HCT116 (cell line): ENCODE data around the gene TUBB4A. TPM values are rescaled to one million over a fixed set of nuclear protein-coding genes. Genes with fewer than 3 reads are reported as not detected.

Source experiments
- ATAC-seq: fragments of 200-7000 bp; cut with Tn5 transposase; 2 replicates; pipeline ENCODE4 v1.9.1; 2020; ENCODE audit warnings: mild to moderate bottlenecking, moderate library complexity
- BruUV-seq: library from RNA; stranded (reverse); fragments of 400-500 nt; replicated peaks from 2 replicates; lab custom pipeline; 2021; lab: Mats Ljungman, UMichigan
- CTCF ChIA-PET: fragments of 300-600 bp; sonication (Branson Sonifier 250); formaldehyde crosslinking; loops from one replicate; lab custom pipeline; 2021; ENCODE audit warnings: antibody characterized with exemption; lab: Charles Lee
- POLR2A ChIA-PET: fragments of 300-600, 350-600 bp; sonication (Branson Sonifier 250); formaldehyde crosslinking; loops from one replicate; lab custom pipeline; 2021; ENCODE audit warnings: antibody characterized with exemption; lab: Charles Lee
- RAD21 ChIA-PET, 2 experiments: fragments of 300-600 bp; sonication (Branson Sonifier 250); formaldehyde crosslinking; loops; one replicate each; lab custom pipeline; 2023; ENCODE audit warnings: low total read pairs in 2 of 2; ENCODE audit not compliant: uncharacterized antibody in 2 of 2, unreplicated experiment in 2 of 2, low non-redundant PET in 1 of 2; lab: Charles Lee
- DNase-seq: peaks from one replicate; pipeline ENCODE4 v3.0.0-alpha.2; 2010; ENCODE audit warnings: low read depth, low spot score
- H2AFZ ChIP-seq: fragments of 200-600 bp; shearing (Covaris generic), sonication (generic); 2 replicates; pipeline ENCODE4 v1.6.1; 2017; ENCODE audit warnings: low read depth, mixed run types, mixed read lengths, antibody characterized with exemption, low read length; ENCODE audit not compliant: poor library complexity, severe bottlenecking
- H3K27ac ChIP-seq: 2 replicates; pipeline ENCODE4 v1.5.1; 2012; ENCODE audit warnings: low read depth, low read length
- H3K27me3 ChIP-seq: fragments of 200-600 bp; sonication (generic); 2 replicates; pipeline ENCODE4 v1.6.1; 2016; ENCODE audit warnings: mixed run types, low read length, mixed read lengths; ENCODE audit not compliant: insufficient read depth
- H3K36me3 ChIP-seq, 2 experiments: fragments of 200-500 bp in 1 of 2; fragments of 200-600 bp in 1 of 2; sonication (Bioruptor generic) in 1 of 2; sonication (generic) in 1 of 2; 2 replicates each; pipeline versions ENCODE4 v1.5.1 to v1.6.1; 2014 to 2016; ENCODE audit warnings: low read length in 2 of 2, inconsistent platforms in 1 of 2, mixed read lengths in 1 of 2, mixed run types in 1 of 2; ENCODE audit not compliant: insufficient read depth in 2 of 2, control insufficient read depth in 1 of 2
- H3K4me1 ChIP-seq, 2 experiments: fragments of 200-600 bp in 1 of 2; sonication (generic) in 1 of 2; 2 replicates each; pipeline versions ENCODE4 v1.5.1 to v1.6.1; 2012 to 2017; ENCODE audit warnings: low read length in 2 of 2, inconsistent platforms in 1 of 2, mild to moderate bottlenecking in 1 of 2, mixed read lengths in 1 of 2, mixed run types in 1 of 2, moderate library complexity in 1 of 2; ENCODE audit not compliant: insufficient read depth in 2 of 2, control insufficient read depth in 1 of 2
- H3K4me2 ChIP-seq: fragments of 200-600 bp; sonication (generic); 2 replicates; pipeline ENCODE4 v1.6.1; 2017; ENCODE audit warnings: mixed run types, low read length, mixed read lengths
- H3K4me3 ChIP-seq, 2 experiments: fragments of 200-600 bp in 1 of 2; sonication (generic) in 1 of 2; replicated peaks in 1 of 2; 2 replicates each; pipeline ENCODE4 v1.5.1; 2011 to 2016; ENCODE audit warnings: low read length in 2 of 2, control low read depth in 1 of 2, low read depth in 1 of 2, mild to moderate bottlenecking in 1 of 2, mixed read lengths in 1 of 2, mixed run types in 1 of 2
- H3K79me2 ChIP-seq: fragments of 200-600 bp; sonication (generic); 2 replicates; pipeline ENCODE4 v1.6.1; 2017; ENCODE audit warnings: mild to moderate bottlenecking, mixed run types, low read length, moderate library complexity, mixed read lengths; ENCODE audit not compliant: insufficient read depth
- H3K9ac ChIP-seq: fragments of 200-600 bp; sonication (generic); 2 replicates; pipeline ENCODE4 v1.6.1; 2016; ENCODE audit warnings: low read length, mixed read lengths
- H3K9me2 ChIP-seq: fragments of 200-600 bp; sonication (generic), shearing (Covaris generic); 2 replicates; pipeline ENCODE4 v1.6.1; 2017; ENCODE audit warnings: mixed run types, mild to moderate bottlenecking, moderate library complexity; ENCODE audit not compliant: insufficient read depth
- H3K9me3 ChIP-seq, 2 experiments: fragments of 200-500 bp in 1 of 2; fragments of 200-600 bp in 1 of 2; sonication (Bioruptor generic) in 1 of 2; sonication (generic) in 1 of 2; 2 replicates each; pipeline ENCODE4 v1.6.1; 2014 to 2017; ENCODE audit warnings: low read length in 2 of 2, mixed read lengths in 2 of 2, inconsistent platforms in 1 of 2, low read depth in 1 of 2, mild to moderate bottlenecking in 1 of 2, mixed run types in 1 of 2, moderate library complexity in 1 of 2; ENCODE audit not compliant: control insufficient read depth in 1 of 2, insufficient read depth in 1 of 2
- H4K20me1 ChIP-seq: fragments of 200-600 bp; sonication (generic), shearing (Covaris generic); 2 replicates; pipeline ENCODE4 v1.6.1; 2017; ENCODE audit warnings: mixed run types, mild to moderate bottlenecking, moderate library complexity; ENCODE audit not compliant: insufficient read depth
- CBX3 ChIP-seq: IDR thresholded peaks from 2 replicates; pipeline ENCODE4 v1.6.1; 2012; ENCODE audit warnings: low read depth
- EZH2 ChIP-seq: fragments of 200-600 bp; sonication (generic); IDR thresholded peaks from 2 replicates; pipeline ENCODE4 v1.6.1; 2017; ENCODE audit warnings: antibody characterized with exemption, mixed run types
- JUND ChIP-seq: IDR thresholded peaks from 2 replicates; pipeline ENCODE4 v1.6.1; 2012
- POLR2AphosphoS5 ChIP-seq: IDR thresholded peaks from 2 replicates; pipeline ENCODE4 v1.6.1; 2011; ENCODE audit warnings: mild to moderate bottlenecking, low read depth, low read length, moderate library complexity
- SP1 ChIP-seq: IDR thresholded peaks from 2 replicates; pipeline ENCODE4 v1.6.1; 2012; ENCODE audit warnings: low read depth
- SRF ChIP-seq: IDR thresholded peaks from 2 replicates; pipeline ENCODE4 v1.6.1; 2012; ENCODE audit warnings: low read depth
- YY1 ChIP-seq: IDR thresholded peaks from 2 replicates; pipeline ENCODE4 v1.6.1; 2011; ENCODE audit warnings: low read length, low read depth, moderate library complexity, mild to moderate bottlenecking; ENCODE audit not compliant: insufficient replicate concordance; ENCODE audit errors: extremely low read depth
- ZFX ChIP-seq: fragments of 450-650 bp; IDR thresholded peaks from 2 replicates; pipeline ENCODE4 v1.6.1; 2017
- intact Hi-C: fragments of 100-400 bp; cut with micrococcal nuclease; formaldehyde crosslinking; loops from 2 replicates; pipeline ENCODE4 v1.10.0; 2022
- total RNA-seq: library from RNA; stranded (reverse); gene quantifications from one replicate; pipeline ENCODE4 v1.2.1, GENCODE V29; 2021; ENCODE audit not compliant: unreplicated experiment
- TF ChIP-seq, protein P1 (sequence below): IDR thresholded peaks from 2 replicates; pipeline ENCODE4 v1.6.1; 2012; ENCODE audit warnings: low read depth
- TF ChIP-seq, protein P2 (sequence below): IDR thresholded peaks from 2 replicates; pipeline ENCODE4 v1.6.1; 2012

Gene TUBB4A
- total RNA-seq, 1 experiment from 2014 or later = 32.5 TPM

DNA sequence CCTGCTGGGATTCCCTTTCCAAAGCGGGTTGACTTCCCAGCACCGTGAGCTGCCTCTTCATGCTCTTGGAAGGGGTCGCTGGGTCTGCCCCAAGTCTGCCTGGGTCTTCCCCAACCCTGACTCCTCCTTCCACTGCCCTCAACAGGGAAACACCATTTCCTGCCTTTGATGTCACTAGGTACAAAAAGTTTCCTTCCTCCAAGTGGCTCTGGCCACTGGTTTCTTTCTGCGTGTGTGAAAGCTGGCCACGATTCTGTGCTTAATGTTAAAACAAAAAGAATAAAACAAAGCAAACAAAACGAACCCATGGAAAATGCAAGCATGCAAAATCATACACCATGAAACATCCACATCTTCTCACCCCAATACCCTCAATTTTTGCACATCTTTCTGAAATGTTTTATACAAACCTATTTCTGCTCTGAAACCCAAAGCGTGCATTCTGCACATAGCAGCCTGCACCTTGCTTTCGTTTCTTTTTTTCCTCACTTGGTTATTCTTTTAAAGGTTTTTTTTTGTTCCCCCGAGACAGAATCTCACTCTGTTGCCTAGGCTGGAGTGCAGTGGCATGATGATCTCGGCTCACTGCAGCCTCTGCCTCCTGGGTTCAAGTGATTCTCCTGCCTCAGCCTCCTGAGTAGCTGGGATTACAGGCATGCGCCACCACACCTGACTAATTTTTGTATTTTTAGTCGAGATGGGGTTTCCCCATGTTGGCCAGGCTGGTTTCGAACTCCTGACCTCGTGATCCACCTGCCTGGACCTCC lies 16.2 kb upstream of the TUBB4A start:
- H3K4me1 ChIP-seq = peaks cover 10 to 39% of the 10 kb centered on the region in 2 experiments; a peak in 3 of 4 replicates
- POLR2A ChIA-PET = interaction anchor here (2.4 kb wide), 1 partner anchor 12 kb away, joined by 21 read pairs; the partner anchor contains the start of gene TNFSF9
- CTCF ChIA-PET = interaction anchor here (2.0 to 2.6 kb wide), 2 partner anchors 115 to 345 kb away, joined by 7 to 19 read pairs; no protein-coding TSS in a partner anchor
- TF ChIP-seq POLR2AphosphoS5 = no peak
- no peak for TF ChIP-seq ZFX
- TF ChIP-seq, protein P1, sequence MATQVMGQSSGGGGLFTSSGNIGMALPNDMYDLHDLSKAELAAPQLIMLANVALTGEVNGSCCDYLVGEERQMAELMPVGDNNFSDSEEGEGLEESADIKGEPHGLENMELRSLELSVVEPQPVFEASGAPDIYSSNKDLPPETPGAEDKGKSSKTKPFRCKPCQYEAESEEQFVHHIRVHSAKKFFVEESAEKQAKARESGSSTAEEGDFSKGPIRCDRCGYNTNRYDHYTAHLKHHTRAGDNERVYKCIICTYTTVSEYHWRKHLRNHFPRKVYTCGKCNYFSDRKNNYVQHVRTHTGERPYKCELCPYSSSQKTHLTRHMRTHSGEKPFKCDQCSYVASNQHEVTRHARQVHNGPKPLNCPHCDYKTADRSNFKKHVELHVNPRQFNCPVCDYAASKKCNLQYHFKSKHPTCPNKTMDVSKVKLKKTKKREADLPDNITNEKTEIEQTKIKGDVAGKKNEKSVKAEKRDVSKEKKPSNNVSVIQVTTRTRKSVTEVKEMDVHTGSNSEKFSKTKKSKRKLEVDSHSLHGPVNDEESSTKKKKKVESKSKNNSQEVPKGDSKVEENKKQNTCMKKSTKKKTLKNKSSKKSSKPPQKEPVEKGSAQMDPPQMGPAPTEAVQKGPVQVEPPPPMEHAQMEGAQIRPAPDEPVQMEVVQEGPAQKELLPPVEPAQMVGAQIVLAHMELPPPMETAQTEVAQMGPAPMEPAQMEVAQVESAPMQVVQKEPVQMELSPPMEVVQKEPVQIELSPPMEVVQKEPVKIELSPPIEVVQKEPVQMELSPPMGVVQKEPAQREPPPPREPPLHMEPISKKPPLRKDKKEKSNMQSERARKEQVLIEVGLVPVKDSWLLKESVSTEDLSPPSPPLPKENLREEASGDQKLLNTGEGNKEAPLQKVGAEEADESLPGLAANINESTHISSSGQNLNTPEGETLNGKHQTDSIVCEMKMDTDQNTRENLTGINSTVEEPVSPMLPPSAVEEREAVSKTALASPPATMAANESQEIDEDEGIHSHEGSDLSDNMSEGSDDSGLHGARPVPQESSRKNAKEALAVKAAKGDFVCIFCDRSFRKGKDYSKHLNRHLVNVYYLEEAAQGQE = no peak
- TF ChIP-seq CBX3 = no peak
- TF ChIP-seq SRF = no peak
- no peak for TF ChIP-seq EZH2
- TF ChIP-seq YY1 = no peak
- no peak for TF ChIP-seq JUND
- no peak for TF ChIP-seq SP1
- TF ChIP-seq, protein P2, sequence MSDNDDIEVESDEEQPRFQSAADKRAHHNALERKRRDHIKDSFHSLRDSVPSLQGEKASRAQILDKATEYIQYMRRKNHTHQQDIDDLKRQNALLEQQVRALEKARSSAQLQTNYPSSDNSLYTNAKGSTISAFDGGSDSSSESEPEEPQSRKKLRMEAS = no peak
- no peaks in the 10 kb centered on the region for H3K9me3 ChIP-seq
- no peak overlapping the region for H3K4me3 ChIP-seq
- DNase-seq = no peak
- no peaks in the 10 kb centered on the region for H3K79me2 ChIP-seq
- intact Hi-C loops = loop anchor here (5.0 kb wide), 1 partner anchor 234 kb away; no protein-coding TSS in a partner anchor
- H3K4me2 ChIP-seq = no peak overlapping the region
- no TSS peak for BruUV-seq
- H3K27me3 ChIP-seq = no peaks in the 10 kb centered on the region
- RAD21 ChIA-PET = no interaction called here
- H4K20me1 ChIP-seq = no peaks in the 10 kb centered on the region
- no peak overlapping the region for H2AFZ ChIP-seq
- H3K9ac ChIP-seq = no peak overlapping the region
- H3K36me3 ChIP-seq = no peaks in the 10 kb centered on the region
- no peak for ATAC-seq
- no peak overlapping the region for H3K27ac ChIP-seq
- H3K9me2 ChIP-seq = no peaks in the 10 kb centered on the region
